Testis (tissue), 5 donors: ENCODE results near the gene FAM83B. TPM values are rescaled to one million over a fixed set of nuclear protein-coding genes. Genes with fewer than 3 reads are reported as not detected.
"Not testable (repeated sequence)": the region's sequence is repeated elsewhere in the genome, so short reads cannot be mapped to it uniquely, and the experiment has no call there.

Experiments used
- DNase-seq: peaks from one replicate; pipeline ENCODE4 v3.0.0-alpha.2; 2019
- H3K27ac ChIP-seq, 2 donors: fragments of 200-600 bp; sonication (generic); one replicate each; pipeline ENCODE4 v1.5.1; 2019
- H3K27me3 ChIP-seq: fragments of 200-600 bp; sonication (generic); one replicate; pipeline ENCODE4 v1.5.1; 2019
- H3K36me3 ChIP-seq: fragments of 200-600 bp; sonication (generic); one replicate; pipeline ENCODE4 v1.5.1; 2017; ENCODE audit warnings: low read depth; ENCODE audit errors: missing control alignments
- H3K4me1 ChIP-seq: fragments of 200-600 bp; sonication (generic); one replicate; pipeline ENCODE4 v1.5.1; 2019
- H3K4me3 ChIP-seq, 2 donors: fragments of 200-600 bp; sonication (generic); one replicate each; pipeline ENCODE4 v1.5.1; 2017 to 2019
- H3K9me3 ChIP-seq: fragments of 200-600 bp; sonication (generic); one replicate; pipeline ENCODE4 v1.5.1; 2017
- CTCF ChIP-seq, 3 experiments: fragments of 450-650 bp in 2 of 3; fragments of 200-600 bp in 1 of 3; sonication (generic) in 1 of 3; IDR thresholded peaks; one replicate each; pipeline ENCODE4 v1.5.1; 2016 to 2019; ENCODE audit warnings: antibody characterized with exemption in 3 of 3, mild to moderate bottlenecking in 2 of 3, moderate library complexity in 1 of 3
- POLR2A ChIP-seq: fragments of 450-650 bp; IDR thresholded peaks from one replicate; pipeline ENCODE4 v1.6.1; 2017; ENCODE audit warnings: antibody characterized with exemption, mild to moderate bottlenecking, moderate library complexity
- WGBS, 2 donors: methylation state at CpG; one replicate each; pipeline ENCODE4 v1.1.5; 2018; 5-methylcytosine and 5-hydroxymethylcytosine counted together
- intact Hi-C: fragments of 100-400 bp; cut with DNase I; formaldehyde crosslinking; loops from one replicate; pipeline ENCODE4 v1.15.1; 2023; ENCODE audit warnings: low total_unique reads
- long read RNA-seq, 2 donors: transcript quantifications; one replicate each; lab custom pipeline, GENCODE V29; 2026
- polyA plus RNA-seq: library from polyadenylated mRNA; stranded (reverse); fragments of 350-450 nt; fragmentation: Illumina TruSeq; extraction: RNeasy Lipid Tissue Mini Kit (QIAGEN cat#74804); gene quantifications from one replicate; pipeline ENCODE4 v1.2.3, GENCODE V29; 2014; ENCODE audit warnings: low read depth, low replicate concordance; ENCODE audit not compliant: insufficient read depth
- total RNA-seq, 2 donors: library from RNA; depleted of rRNA; stranded (reverse); fragments of >200 nt; gene quantifications; one replicate each; pipeline ENCODE4 v1.2.3, GENCODE V29; 2016

The FAM83B gene
- 1 to 10 TPM; 1.3 to 1.6 TPM for total RNA-seq
- 1.0 TPM for polyA plus RNA-seq
- long read RNA-seq, donor 1: 0 reads
- long read RNA-seq, donor 2: 0 reads

GRCh38 chr6:54846243-54846856 is at the start of gene FAM83B:
TSS of gene FAM83B (plus strand) at chr6:54846771. CDS start at chr6:54870247, 23,476 bp downstream.
- TF ChIP-seq POLR2A (no peak), CTCF (IDR thresholded peaks at IDR 0.05) (no peak)
- WGBS, 2 donors: 6% methylated on average over 9 to 36 of the region's 50 CpGs
- intact Hi-C loops: no loop called here
- Histone ChIP-seq H3K9me3 (no peaks in the 10 kb centered on the region), H3K27ac (no peak within 1 kb of the TSS), H3K27me3 (no peaks in the 10 kb centered on the region), H3K36me3 (no peaks in the 10 kb centered on the region), H3K4me1 (no peaks in the 10 kb centered on the region), H3K4me3 (peak within 1 kb of the TSS; percentile 49 to 62)
- peak; percentile 30 for DNase-seq

- H3K9me3 ChIP-seq, H3K4me3 ChIP-seq, H3K27ac ChIP-seq, intact Hi-C loops, H3K27me3 ChIP-seq, H3K4me1 ChIP-seq, DNase-seq, H3K36me3 ChIP-seq: not testable (repeated sequence)
These were observed 49.7 kb upstream of the FAM83B start for GRCh38 chr6:54796918-54797317.

GRCh38 chr6:54800050-54800600 is 46.4 kb upstream of the FAM83B start:
- WGBS, 2 donors: 64 to 73% methylated on average over 4 of the region's 4 CpGs
- no peak for DNase-seq
- intact Hi-C loops: no loop called here
- TF ChIP-seq POLR2A (no peak), CTCF (IDR thresholded peaks at IDR 0.05) (no peak)
- Histone ChIP-seq H3K36me3 (no peaks in the 10 kb centered on the region), H3K4me3 (no peak overlapping the region), H3K27ac (no peak overlapping the region), H3K4me1 (no peaks in the 10 kb centered on the region), H3K27me3 (no peaks in the 10 kb centered on the region), H3K9me3 (no peaks in the 10 kb centered on the region)

GRCh38 chr6:54801244-54801643 is 45.3 kb upstream of the FAM83B start:
- no peak for DNase-seq
- no peaks in the 10 kb centered on the region for H3K36me3 ChIP-seq
- no peaks in the 10 kb centered on the region for H3K27me3 ChIP-seq
- TF ChIP-seq POLR2A (no peak), CTCF (IDR thresholded peaks at IDR 0.05) (no peak)
- no peaks in the 10 kb centered on the region for H3K9me3 ChIP-seq
- H3K4me1 ChIP-seq: no peaks in the 10 kb centered on the region
- H3K4me3 ChIP-seq: no peak overlapping the region
- H3K27ac ChIP-seq: no peak overlapping the region
- intact Hi-C loops: no loop called here

- Histone ChIP-seq H3K9me3 (no peaks in the 10 kb centered on the region), H3K36me3 (no peaks in the 10 kb centered on the region), H3K27ac (no peak overlapping the region), H3K27me3 (no peaks in the 10 kb centered on the region), H3K4me3 (no peak overlapping the region), H3K4me1 (no peaks in the 10 kb centered on the region)
- intact Hi-C loops: no loop called here
- WGBS, 2 donors: 90 to 100% methylated on average over 1 of the region's 1 CpG
- no peak for TF ChIP-seq CTCF (IDR thresholded peaks at IDR 0.05)
- no peak for TF ChIP-seq POLR2A
- DNase-seq: no peak
These were observed 44.9 kb upstream of the FAM83B start for GRCh38 chr6:54801669-54802068.
